GM12891 (cell line): ENCODE results near the gene ABCA6.

Experiments used
- POLR2A ChIP-seq: IDR thresholded peaks from 2 replicates; pipeline ENCODE4 v1.6.1; 2011; ENCODE audit warnings: low read depth, low read length, control low read depth
- POLR2AphosphoS5 ChIP-seq: IDR thresholded peaks from 2 replicates; pipeline ENCODE4 v1.6.1; 2011; ENCODE audit warnings: low read depth, low read length, control low read depth
- SPI1 ChIP-seq: IDR thresholded peaks from 2 replicates; pipeline ENCODE4 v1.6.1; 2011; ENCODE audit warnings: low read depth, low read length, control low read depth
- TAF1 ChIP-seq: IDR thresholded peaks from 2 replicates; pipeline ENCODE4 v1.6.1; 2011; ENCODE audit warnings: low read depth, low read length, control low read depth

GRCh38 chr17:69170377-69170776 is 28.7 kb upstream of the ABCA6 start:
- TF ChIP-seq POLR2AphosphoS5 (no peak), POLR2A (no peak), TAF1 (no peak), SPI1 (peak; percentile 45; the same call in 1 of the 2 replicates)
